Measurements from ENCODE around the gene NR4A3. TPM values are rescaled to one million over a fixed set of nuclear protein-coding genes. Genes with fewer than 3 reads are reported as not detected.

Gene NR4A3
- polyA plus RNA-seq, 1 of the 3 experiments (the other 2 are of a cell fraction) = 1.3 TPM

DNA sequence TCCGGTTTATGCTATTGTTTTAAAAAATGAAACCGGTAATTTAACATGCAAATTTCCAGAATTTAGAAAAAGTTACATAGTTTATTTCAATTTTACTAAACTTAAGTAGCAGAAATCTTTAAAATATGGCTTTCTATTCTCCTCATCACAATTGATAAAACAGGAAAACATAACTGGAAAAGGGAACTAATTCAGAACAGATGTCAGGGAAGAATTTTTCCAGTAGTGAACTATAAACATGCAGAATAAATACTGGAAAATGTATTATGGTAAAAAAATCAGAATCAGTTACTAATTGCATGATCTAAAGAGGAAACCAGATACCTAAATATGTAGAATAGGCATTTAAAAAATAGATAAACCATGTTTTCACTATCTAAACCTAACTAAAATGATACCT, 7.3 kb upstream of the NR4A3 start:
- H3K9me3 ChIP-seq = no peaks in the 10 kb centered on the region
- H3F3A ChIP-seq (replicated peaks; ENCODE audit: insufficient read depth) = peaks cover 8% of the 10 kb centered on the region
- CTCF ChIA-PET = interaction anchor here (0.6 kb wide), 1 partner anchor 631 kb away, joined by 3 read pairs; no protein-coding TSS in a partner anchor
- peak; percentile 58; the same call in 1 of the 2 replicates for TF ChIP-seq TCF12 (IDR thresholded peaks at IDR 0.05)
- TF ChIP-seq, protein P1, sequence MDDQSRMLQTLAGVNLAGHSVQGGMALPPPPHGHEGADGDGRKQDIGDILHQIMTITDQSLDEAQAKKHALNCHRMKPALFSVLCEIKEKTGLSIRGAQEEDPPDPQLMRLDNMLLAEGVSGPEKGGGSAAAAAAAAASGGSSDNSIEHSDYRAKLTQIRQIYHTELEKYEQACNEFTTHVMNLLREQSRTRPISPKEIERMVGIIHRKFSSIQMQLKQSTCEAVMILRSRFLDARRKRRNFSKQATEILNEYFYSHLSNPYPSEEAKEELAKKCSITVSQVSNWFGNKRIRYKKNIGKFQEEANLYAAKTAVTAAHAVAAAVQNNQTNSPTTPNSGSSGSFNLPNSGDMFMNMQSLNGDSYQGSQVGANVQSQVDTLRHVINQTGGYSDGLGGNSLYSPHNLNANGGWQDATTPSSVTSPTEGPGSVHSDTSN (IDR thresholded peaks at IDR 0.05) = no peak
- peaks cover 26 to 28% of the 10 kb centered on the region in 2 experiments; a peak in 3 of 4 replicates for H3K4me1 ChIP-seq (ENCODE audit: control insufficient read depth in 1 of 2, insufficient read depth in 2 of 2, low read depth in 1 of 2, low read length in 1 of 2)
- POLR2A ChIA-PET = no interaction called here
- no peak for DNase-seq
- no peak overlapping the region for H2AFZ ChIP-seq (ENCODE audit: low read depth)
- no peaks in the 10 kb centered on the region for H3K36me3 ChIP-seq (replicated peaks in 1 of 2; ENCODE audit: control insufficient read depth in 1 of 2, insufficient read depth in 2 of 2, low read length in 1 of 2)
- no peaks in the 10 kb centered on the region for H3K9me2 ChIP-seq
- no peaks in the 10 kb centered on the region for H3K27me3 ChIP-seq (ENCODE audit: insufficient read depth)
- WGBS (ENCODE audit: low lambda C conversion rate) = 59% methylated on average over 2 of the region's 2 CpGs
- no peak overlapping the region for H3K9ac ChIP-seq
- H3K79me2 ChIP-seq (ENCODE audit: insufficient read depth) = peaks cover 20% of the 10 kb centered on the region
- H3K27ac ChIP-seq (ENCODE audit: low read depth in 2 of 2, low read length in 1 of 2) = peak overlapping the region in 1 of 2 experiments; percentile 39; a peak in 2 of 4 replicates
- no peak overlapping the region for H3K4me2 ChIP-seq
- H3K4me3 ChIP-seq (ENCODE audit: low read depth in 2 of 2, low read length in 1 of 2) = no peak overlapping the region
- no peaks in the 10 kb centered on the region for H4K20me1 ChIP-seq (ENCODE audit: insufficient read depth)

DNA sequence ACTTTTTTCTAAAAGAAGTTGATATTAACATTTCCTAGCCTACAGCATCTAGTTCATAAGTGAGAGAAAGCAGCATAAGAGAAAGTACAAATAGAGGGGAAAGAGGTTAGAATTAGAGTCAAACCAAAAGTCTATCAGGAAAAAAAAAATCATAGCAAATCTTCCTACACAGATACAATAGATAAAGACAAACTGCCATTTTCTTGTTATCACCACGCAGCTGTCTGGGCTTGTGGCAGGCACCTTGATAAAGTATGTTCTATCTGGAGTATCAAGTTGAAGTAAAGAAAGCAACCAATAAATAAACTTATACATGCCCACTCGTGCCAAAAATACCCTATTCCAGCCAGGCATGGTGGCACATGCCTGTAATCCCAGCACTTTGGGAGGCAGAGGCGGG, 5.3 kb upstream of the NR4A3 start:
- no peaks in the 10 kb centered on the region for H4K20me1 ChIP-seq (ENCODE audit: insufficient read depth)
- no peaks in the 10 kb centered on the region for H3K9me3 ChIP-seq
- TF ChIP-seq, protein P2, sequence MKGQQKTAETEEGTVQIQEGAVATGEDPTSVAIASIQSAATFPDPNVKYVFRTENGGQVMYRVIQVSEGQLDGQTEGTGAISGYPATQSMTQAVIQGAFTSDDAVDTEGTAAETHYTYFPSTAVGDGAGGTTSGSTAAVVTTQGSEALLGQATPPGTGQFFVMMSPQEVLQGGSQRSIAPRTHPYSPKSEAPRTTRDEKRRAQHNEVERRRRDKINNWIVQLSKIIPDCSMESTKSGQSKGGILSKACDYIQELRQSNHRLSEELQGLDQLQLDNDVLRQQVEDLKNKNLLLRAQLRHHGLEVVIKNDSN (IDR thresholded peaks at IDR 0.05; ENCODE audit: borderline replicate concordance, low read depth) = no peak
- TF ChIP-seq NRF1 (IDR thresholded peaks at IDR 0.05; ENCODE audit: low read depth, low read length) (no peak), YY1 (IDR thresholded peaks at IDR 0.05; ENCODE audit: low read depth) (no peak)
- H3K9me2 ChIP-seq = no peaks in the 10 kb centered on the region
- peaks cover 19% of the 10 kb centered on the region for H3F3A ChIP-seq (replicated peaks; ENCODE audit: insufficient read depth)
- no peak overlapping the region for H3K4me3 ChIP-seq (ENCODE audit: low read depth in 2 of 2, low read length in 1 of 2)
- no peak overlapping the region; the same call in 1 of the 2 replicates for H2AFZ ChIP-seq (ENCODE audit: low read depth)
- peaks cover 15% of the 10 kb centered on the region for H3K79me2 ChIP-seq (ENCODE audit: insufficient read depth)
- H3K27ac ChIP-seq (ENCODE audit: low read depth in 2 of 2, low read length in 1 of 2) = no peak overlapping the region
- no peaks in the 10 kb centered on the region for H3K36me3 ChIP-seq (replicated peaks in 1 of 2; ENCODE audit: control insufficient read depth in 1 of 2, insufficient read depth in 2 of 2, low read length in 1 of 2)
- no peak overlapping the region for H3K4me2 ChIP-seq
- H3K9ac ChIP-seq = no peak overlapping the region
- 84% methylated on average over 3 of the region's 3 CpGs for WGBS (ENCODE audit: low lambda C conversion rate)
- ChIA-PET CTCF (no interaction called here), POLR2A (no interaction called here)
- peaks cover 22 to 26% of the 10 kb centered on the region in 2 experiments; a peak in 3 of 4 replicates for H3K4me1 ChIP-seq (ENCODE audit: control insufficient read depth in 1 of 2, insufficient read depth in 2 of 2, low read depth in 1 of 2, low read length in 1 of 2)
- no peak for DNase-seq
- H3K27me3 ChIP-seq (ENCODE audit: insufficient read depth) = no peaks in the 10 kb centered on the region

DNA sequence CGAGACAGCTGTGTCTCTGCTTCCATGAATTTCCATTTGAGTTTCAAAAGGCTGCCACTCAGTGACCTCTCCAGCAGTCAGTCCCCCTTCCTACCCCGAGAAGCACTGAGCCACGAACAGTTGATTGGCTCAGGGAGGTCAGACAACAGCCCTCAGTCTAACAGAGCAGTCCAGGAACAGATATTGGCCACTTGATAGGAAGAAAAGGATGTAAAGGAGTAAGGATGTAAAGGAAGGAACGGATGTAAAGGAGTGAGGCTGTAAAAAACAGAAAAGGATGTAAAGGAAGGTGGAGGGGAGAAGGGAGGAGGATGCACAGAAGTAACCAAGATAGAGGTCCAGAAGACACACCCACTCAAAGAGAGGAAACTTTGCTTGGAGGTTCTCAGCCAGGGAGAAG, 3.2 kb upstream of the NR4A3 start:
- peaks cover 15% of the 10 kb centered on the region for H3K79me2 ChIP-seq (ENCODE audit: insufficient read depth)
- 41% methylated on average over 4 of the region's 4 CpGs for WGBS (ENCODE audit: low lambda C conversion rate)
- peaks cover 22 to 32% of the 10 kb centered on the region in 2 experiments; a peak in 3 of 4 replicates for H3K4me1 ChIP-seq (ENCODE audit: control insufficient read depth in 1 of 2, insufficient read depth in 2 of 2, low read depth in 1 of 2, low read length in 1 of 2)
- H2AFZ ChIP-seq (ENCODE audit: low read depth) = no peak overlapping the region
- DNase-seq = no peak
- no peaks in the 10 kb centered on the region for H3K27me3 ChIP-seq (ENCODE audit: insufficient read depth)
- no peak for TF ChIP-seq TCF12 (IDR thresholded peaks at IDR 0.05)
- TF ChIP-seq, protein P3, sequence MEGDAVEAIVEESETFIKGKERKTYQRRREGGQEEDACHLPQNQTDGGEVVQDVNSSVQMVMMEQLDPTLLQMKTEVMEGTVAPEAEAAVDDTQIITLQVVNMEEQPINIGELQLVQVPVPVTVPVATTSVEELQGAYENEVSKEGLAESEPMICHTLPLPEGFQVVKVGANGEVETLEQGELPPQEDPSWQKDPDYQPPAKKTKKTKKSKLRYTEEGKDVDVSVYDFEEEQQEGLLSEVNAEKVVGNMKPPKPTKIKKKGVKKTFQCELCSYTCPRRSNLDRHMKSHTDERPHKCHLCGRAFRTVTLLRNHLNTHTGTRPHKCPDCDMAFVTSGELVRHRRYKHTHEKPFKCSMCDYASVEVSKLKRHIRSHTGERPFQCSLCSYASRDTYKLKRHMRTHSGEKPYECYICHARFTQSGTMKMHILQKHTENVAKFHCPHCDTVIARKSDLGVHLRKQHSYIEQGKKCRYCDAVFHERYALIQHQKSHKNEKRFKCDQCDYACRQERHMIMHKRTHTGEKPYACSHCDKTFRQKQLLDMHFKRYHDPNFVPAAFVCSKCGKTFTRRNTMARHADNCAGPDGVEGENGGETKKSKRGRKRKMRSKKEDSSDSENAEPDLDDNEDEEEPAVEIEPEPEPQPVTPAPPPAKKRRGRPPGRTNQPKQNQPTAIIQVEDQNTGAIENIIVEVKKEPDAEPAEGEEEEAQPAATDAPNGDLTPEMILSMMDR (IDR thresholded peaks at IDR 0.05) = no peak
- H3K4me3 ChIP-seq (ENCODE audit: low read depth in 2 of 2, low read length in 1 of 2) = peak overlapping the region; percentile 69 to 85
- H3K9ac ChIP-seq = peak overlapping the region; percentile 96
- no peaks in the 10 kb centered on the region for H3K9me2 ChIP-seq
- ChIA-PET CTCF (interaction anchor here (0.6 to 1.2 kb wide), 3 partner anchors 83 to 655 kb away, joined by 3 read pairs; no protein-coding TSS in a partner anchor), POLR2A (interaction anchor here (1.0 kb wide), 2 partner anchors 353 to 400 kb away, joined by 4 to 5 read pairs; no protein-coding TSS in a partner anchor)
- no peaks in the 10 kb centered on the region for H3K36me3 ChIP-seq (replicated peaks in 1 of 2; ENCODE audit: control insufficient read depth in 1 of 2, insufficient read depth in 2 of 2, low read length in 1 of 2)
- H3K4me2 ChIP-seq = peak overlapping the region; percentile 87
- H3F3A ChIP-seq (replicated peaks; ENCODE audit: insufficient read depth) = peaks cover 26% of the 10 kb centered on the region
- H4K20me1 ChIP-seq (ENCODE audit: insufficient read depth) = no peaks in the 10 kb centered on the region; the same call in 1 of the 2 replicates
- H3K27ac ChIP-seq (ENCODE audit: low read depth in 2 of 2, low read length in 1 of 2) = peak overlapping the region; percentile 95 to 97; a peak in 3 of 4 replicates
- H3K9me3 ChIP-seq = no peaks in the 10 kb centered on the region
